HG03280 (cell line): ENCODE data around the gene SUGP2.

Source experiments
- ATAC-seq: cut with Tn5 transposase; IDR thresholded peaks from one replicate; pipeline ENCODE4 v1.9.1; 2021; ENCODE audit warnings: mild to moderate bottlenecking, moderate library complexity; ENCODE audit not compliant: unreplicated experiment

Gene SUGP2

DNA sequence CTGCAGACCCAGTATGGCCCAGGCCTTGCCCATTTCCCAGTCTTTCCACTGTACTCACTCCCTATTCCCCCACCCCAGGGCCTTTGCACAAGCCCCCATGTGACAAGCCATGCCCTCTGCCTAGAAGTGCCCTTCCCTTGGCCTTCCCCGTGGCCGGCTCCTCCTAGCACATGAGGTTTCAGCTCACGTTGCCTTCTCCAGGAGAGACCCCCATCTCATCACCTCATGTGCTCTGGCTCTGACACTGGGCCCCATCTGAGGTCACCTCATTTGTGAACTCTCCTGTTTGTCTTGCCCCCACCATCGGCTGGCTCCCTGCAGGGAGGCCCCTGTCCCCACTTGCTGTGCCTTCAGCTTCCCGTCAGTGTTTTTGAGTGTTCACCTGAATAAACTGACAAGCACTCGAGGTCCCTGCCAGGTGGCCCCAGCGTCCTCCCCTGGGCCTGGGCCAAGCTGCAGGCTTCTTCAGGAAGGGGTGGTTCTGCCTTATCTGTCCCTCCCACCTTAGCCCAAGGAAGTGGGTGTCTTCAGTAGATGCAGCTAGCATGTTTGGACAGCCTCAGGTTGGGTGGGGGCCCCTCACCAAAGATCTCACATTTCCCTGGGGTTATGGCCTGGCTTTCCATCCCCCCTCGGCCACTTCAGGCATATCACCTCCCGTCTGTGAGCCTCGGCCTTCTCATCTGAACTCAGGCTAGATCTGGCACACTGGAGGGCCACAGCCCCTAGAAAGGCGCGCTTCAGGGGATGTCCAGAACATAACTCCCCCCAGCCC is 26.7 kb upstream of the SUGP2 start:
- ATAC-seq = no peak

DNA sequence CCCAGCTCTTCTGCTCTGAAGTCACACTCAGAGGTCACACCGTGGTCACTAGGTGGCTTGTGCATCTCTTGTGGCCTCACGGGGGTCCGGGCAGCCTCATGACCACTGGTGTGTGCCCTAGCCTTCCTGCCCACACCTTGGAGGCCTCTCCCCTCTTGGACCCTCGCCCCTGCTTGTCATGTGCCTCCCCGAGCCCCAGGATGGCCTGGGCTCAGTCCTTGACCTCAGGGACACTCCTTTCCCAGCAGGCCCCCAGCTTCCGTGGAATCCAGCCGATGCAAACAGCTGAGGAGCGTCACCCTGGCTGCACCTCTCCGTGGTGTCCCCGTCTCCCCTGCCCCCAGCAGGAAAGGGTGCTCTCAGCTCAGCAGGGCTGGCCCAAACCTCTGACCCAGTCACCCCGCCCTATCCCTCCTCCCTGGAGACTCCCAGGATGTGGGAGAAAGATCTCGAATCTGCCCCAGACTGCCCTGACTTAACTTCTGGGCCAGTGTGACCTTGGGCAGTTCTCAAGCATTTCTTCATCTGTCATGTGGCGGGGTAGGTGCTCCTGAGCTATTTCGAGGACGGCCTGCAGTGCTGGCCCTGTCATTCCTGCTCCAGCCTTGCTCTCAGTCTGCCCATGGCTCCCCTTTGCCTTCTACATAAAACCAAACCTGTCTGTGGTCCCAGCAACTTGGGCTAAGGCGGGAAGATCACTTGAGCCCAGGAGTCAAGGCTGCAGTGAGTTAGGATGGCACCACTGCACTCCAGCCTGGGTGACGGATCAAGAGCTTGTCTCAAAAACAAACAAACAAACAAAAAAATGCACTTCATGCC is 25.9 kb upstream of the SUGP2 start:
- no peak for ATAC-seq

- ATAC-seq = no peak
Observed at GRCh38 chr19:19057720-19058119, 24.4 kb upstream of the SUGP2 start.

DNA sequence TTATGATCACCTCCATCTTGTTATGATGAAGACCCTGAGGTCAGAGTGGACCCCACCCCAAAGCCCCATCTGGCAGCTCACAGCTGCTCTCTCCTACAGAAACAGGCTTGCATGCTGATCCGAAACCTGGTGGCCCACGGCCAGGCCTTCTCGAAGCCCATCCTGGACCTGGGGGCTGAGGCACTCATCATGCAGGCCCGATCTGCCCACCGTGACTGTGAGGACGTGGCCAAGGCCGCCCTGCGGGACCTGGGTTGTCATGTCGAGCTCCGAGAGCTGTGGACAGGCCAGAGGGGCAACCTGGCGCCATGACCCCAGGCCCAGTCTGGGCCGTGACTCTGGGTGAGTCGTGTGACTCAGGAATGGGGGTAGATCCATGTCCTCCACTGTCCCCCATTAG is 24.0 kb upstream of the SUGP2 start:
- ATAC-seq = no peak

- ATAC-seq = no peak
Observed at GRCh38 chr19:19056636-19057275, 23.4 kb upstream of the SUGP2 start.

- no peak for ATAC-seq
Observed at GRCh38 chr19:19055701-19056100, 22.4 kb upstream of the SUGP2 start.

DNA sequence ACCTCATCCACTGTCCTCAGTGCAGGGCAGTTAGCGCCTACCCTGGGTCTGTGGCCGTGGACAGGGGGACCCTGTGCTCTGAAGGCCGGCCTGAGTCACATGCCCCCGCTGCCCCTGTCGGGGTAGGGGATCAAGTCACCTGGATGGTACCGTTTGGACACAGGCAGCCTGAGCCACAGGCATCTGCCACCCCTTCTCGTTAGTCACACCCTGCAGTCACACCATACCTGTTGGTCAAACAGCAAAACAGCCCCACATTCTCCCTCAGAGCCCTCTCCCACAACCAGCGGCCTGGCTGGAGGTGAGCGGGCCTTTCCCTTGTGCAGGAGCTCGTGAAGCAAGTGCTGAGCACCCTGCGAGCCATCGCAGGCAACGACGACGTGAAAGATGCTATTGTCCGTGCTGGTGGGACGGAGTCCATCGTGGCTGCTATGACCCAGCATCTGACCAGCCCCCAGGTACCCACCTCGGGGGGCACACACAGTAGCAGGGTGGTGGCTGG is 21.7 kb upstream of the SUGP2 start:
- ATAC-seq = no peak

- ATAC-seq = no peak
Observed at GRCh38 chr19:19054315-19054938, 21.1 kb upstream of the SUGP2 start.

- no peak for ATAC-seq
Observed at GRCh38 chr19:19053508-19054314, 20.4 kb upstream of the SUGP2 start.

- no peak for ATAC-seq
Observed at GRCh38 chr19:19052921-19053320, 19.6 kb upstream of the SUGP2 start.

DNA sequence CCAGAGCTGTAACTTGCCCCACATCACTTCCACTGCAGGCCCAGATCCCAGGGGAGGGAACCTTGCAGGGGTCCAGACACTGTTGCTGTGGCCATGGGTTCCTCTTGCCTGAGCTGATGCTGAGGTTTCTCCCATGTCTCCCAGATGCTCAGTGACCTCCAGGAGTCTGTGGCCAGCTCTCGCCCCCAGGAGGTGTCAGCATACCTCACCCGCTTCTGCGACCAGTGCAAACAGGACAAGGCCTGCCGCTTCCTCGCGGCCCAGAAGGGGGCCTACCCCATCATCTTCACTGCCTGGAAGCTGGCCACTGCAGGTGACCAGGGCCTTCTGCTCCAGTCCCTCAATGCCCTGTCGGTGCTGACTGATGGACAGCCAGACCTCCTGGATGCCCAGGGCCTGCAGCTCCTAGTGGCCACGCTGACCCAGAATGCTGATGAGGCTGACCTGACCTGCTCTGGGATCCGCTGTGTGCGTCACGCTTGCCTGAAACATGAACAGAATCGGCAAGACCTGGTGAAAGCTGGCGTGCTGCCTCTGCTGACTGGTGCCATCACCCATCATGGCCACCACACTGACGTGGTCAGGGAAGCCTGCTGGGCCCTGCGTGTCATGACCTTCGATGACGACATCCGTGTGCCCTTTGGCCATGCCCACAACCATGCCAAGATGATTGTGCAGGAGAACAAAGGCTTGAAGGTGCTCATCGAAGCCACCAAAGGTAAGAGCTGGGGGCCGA is 18.3 kb upstream of the SUGP2 start:
- ATAC-seq = no peak

DNA sequence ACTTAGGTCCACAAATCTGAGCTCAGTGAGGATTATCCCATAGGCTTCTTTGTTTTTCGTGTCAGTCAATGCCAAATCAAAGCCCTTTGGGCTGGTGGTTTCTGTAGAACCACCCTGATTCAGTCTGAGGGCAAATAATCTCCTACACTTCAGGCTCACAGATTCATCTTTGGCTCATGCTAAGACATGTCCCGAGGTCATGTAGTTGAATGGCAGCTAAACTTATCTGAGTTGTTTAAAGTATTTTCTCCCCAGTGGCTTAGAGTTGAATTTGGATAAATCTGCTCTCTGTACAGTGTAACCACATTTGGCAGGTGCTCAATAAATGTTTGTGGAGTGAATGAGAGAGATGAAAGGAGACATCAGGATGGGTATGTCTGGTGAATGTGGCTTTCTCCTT is 17.4 kb upstream of the SUGP2 start:
- no peak for ATAC-seq

DNA sequence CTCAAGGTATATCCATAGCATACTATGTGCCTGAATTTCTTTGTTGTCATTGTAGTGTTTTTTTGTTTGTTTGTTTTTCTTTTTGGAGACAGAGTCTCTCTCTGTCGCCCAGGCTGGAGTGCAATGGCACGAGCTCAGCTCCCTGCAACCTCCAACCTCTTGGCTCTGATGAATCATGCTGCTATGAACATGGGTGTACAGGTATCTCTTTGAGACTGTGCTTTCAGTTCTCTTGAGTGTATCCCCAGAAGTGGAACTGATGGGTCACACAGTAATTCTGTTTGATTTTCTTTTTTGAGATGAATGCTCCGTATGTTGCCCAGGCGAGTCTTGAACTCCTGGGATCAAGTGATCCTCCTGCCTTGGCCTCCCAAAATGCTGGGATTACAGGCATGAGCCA is 16.8 kb upstream of the SUGP2 start:
- no peak for ATAC-seq

GRCh38 chr19:19049406-19049805 is 16.1 kb upstream of the SUGP2 start:
- ATAC-seq = no peak

- ATAC-seq = no peak
Observed at GRCh38 chr19:19043881-19044280, 10.6 kb upstream of the SUGP2 start.

GRCh38 chr19:19043481-19043880 is 10.2 kb upstream of the SUGP2 start:
- ATAC-seq = no peak

- no peak for ATAC-seq
Observed at GRCh38 chr19:19042732-19043280, 9.5 kb upstream of the SUGP2 start.

- no peak for ATAC-seq
Observed at GRCh38 chr19:19040417-19040816, 7.1 kb upstream of the SUGP2 start.

DNA sequence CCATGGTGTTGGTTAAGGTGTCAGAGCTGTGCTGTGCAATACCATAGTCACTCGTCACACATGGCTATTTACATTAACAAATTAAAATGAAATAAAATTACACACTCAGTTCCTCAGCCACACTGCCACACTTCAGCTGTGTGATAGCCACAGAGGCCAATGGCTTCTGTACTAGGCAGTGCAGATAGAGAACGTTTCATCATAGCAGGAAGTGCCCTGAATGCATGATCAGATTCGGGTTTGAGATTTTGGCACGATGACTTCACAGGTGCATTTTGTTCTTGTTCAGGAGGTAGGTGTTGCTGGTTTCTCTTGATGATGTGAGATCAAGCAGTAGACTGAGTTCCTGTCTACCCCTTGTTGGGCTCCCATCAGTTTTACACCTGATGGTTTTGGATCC is 6.6 kb upstream of the SUGP2 start:
- no peak for ATAC-seq
